Endothelial cell of hepatic sinusoid (primary cell): ENCODE data around the gene NOA1.
"Not testable (repeated sequence)": the region's sequence is repeated elsewhere in the genome, so short reads cannot be mapped to it uniquely, and the experiment has no call there.

Experiments used
- in situ Hi-C: cut with HindIII; loops from 2 replicates; pipeline ENCODE4 v1.10.0; 2017; ENCODE audit warnings: low sequenced_read_pairs

NOA1 gene

DNA sequence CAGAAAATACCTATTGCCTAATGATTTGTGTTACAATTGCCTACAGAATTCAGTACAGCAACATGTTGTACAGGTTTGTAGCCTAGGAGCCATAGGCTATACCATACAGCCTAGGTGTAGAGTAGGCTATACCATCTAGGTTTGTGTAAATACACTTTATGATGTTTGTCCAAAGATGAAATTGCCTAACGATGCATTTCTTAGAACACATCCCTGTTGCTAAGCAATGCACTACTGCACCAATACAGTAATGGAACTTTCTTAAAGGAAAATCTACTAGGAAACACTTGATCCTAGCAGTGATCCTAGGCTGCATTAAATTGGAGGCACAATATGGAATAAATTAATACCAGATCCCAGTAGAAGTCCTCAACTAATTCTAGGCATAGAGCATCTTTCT, 18.3 kb downstream of the NOA1 start:
- in situ Hi-C loops, result no loop called here

GRCh38 chr4:56958111-56958517, 19.3 kb downstream of the NOA1 start:
- in situ Hi-C loops, result no loop called here

DNA sequence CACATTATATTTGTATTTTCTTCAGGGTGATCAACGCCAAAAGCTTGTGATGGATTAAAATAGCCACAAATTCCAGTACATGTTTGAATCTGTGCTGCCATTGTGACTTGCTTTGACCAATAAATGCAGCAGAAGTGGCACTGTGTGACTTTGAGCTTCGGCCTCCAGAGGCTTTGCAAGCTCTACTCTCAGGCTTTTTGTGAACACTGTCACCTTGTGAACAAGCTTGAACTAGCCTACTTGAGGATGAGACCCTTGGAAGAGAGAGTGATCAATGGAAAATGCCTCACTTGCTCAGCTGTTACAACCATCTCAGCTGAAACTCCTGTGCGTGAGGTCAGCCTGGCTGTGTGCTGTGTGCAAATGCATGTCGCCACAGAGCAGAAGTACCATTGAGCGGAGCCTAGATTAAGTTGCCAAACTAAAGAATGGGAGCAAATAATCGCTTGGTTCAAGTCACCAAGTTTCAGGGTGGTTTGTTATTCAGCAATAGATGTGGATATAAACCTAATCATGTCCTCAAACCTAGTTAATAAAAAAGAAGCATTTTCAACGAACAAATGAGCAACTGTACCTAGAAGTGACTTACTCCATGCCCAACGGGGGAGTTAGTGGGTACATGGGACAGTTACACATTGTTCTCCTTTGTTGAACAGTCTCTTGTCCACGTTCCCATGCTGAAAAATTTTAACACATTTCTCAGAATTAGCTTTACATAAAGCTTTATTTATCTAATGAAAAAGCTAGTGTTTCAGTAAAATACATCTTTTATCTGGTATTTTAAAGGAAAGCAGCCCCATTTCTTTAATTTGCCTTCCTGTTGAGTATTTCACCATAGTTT, 23.5 kb downstream of the NOA1 start:
- in situ Hi-C loops, result no loop called here

DNA sequence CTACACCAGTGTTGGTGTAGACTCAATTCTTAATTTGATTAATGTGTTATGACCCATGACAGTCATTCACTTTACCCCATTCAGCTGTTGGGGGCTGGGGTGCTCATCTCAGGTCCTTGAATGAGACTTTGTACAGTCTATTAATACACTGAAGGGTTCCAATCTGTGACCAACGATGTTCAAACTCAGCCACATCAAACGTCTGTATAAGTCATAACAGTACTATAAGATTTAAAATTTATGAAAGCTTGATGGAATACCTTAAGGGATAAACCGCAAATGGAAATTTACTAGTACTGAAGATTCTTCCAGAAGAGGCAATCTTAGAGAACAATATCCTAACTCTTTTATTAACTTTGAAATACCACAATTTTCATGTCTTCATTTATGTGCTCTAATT, 36.0 kb downstream of the NOA1 start:
- in situ Hi-C loops, result no loop called here

DNA sequence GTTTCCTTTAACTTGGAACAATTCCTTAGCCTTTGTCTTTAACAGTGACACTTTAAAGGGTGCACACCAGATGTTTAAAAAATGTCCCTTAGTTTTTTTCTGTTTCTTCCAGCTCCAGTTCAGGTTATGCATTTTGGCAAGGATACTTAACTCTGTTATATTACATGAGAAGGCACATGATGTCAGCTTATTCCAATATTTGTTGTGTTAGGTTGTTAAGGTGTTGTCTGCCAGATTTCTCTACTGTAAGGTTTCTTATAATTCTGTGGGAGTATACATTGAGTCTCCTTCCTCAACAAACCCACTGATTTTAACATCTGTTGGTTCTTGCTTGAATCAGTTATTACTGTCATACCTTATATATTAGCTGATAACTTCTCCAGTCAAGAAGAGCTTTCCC, 36.4 kb downstream of the NOA1 start:
- in situ Hi-C loops, result no loop called here

DNA sequence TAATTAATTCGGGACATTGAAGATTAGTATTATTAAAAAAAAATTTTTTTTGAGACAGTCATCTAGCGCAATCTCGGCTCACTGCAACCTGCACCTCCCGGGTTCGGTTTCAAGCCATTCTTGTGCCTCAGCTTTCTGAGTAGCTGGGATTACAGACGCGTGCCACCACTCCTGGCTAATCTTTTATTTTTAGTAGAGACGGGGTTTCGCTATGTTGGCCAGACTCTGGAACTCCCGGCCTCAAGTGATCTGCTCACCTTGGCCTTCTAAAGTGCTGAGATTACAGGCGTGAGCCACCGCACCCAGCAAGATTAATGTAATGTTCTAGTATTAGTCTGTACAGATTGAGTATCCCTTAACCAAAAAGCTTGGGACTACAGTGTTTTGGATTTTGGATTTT, 37.0 kb downstream of the NOA1 start:
- in situ Hi-C loops, result no loop called here

DNA sequence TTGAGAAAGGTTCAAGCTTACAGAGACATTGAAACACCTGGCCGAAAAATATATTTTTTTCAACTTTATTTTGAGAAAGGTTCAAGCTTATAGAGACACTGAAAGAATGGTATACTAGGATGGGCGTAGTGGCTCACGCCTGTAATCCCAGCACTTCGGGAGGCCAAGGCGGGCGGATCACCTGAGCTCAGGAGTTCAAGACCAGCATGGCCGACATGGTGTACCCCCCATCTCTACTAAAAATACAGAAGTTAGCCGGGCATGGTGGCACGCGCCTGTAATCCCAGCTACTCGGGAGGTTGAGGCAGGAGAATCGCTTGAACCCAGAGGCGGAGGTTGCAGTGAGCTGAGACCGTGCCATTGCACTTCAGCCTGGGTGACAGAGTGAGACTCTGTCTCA, 37.6 kb downstream of the NOA1 start:
- in situ Hi-C loops, result not testable (repeated sequence)

DNA sequence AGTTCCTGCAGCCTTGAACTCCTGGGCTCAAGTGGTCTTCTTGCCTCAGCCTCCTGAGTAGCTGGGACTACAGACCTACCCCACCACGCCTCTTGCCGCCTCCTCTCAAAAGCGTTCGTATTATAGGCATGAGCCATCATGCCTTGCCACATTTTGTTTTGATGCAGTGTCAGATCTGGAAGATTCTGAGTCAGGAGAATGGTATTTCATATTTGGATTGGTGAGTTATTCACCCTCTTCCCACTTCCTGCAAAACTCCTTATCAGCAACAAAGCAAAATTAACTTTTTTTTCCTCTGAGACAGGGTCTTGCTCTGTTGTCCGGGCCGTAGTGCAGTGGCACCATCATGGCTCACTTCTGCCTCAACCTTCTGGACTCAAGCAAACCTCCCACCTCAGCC, 40.1 kb downstream of the NOA1 start:
- in situ Hi-C loops, result no loop called here

GRCh38 chr4:56931924-56932323, 45.5 kb downstream of the NOA1 start:
- in situ Hi-C loops, result no loop called here

DNA sequence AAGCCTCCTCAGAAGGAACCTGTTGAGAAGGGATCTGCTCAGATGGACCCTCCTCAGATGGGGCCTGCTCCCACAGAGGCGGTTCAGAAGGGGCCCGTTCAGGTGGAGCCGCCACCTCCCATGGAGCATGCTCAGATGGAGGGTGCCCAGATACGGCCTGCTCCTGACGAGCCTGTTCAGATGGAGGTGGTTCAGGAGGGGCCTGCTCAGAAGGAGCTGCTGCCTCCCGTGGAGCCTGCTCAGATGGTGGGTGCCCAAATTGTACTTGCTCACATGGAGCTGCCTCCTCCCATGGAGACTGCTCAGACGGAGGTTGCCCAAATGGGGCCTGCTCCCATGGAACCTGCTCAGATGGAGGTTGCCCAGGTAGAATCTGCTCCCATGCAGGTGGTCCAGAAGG, 46.8 kb downstream of the NOA1 start:
- in situ Hi-C loops, result no loop called here

DNA sequence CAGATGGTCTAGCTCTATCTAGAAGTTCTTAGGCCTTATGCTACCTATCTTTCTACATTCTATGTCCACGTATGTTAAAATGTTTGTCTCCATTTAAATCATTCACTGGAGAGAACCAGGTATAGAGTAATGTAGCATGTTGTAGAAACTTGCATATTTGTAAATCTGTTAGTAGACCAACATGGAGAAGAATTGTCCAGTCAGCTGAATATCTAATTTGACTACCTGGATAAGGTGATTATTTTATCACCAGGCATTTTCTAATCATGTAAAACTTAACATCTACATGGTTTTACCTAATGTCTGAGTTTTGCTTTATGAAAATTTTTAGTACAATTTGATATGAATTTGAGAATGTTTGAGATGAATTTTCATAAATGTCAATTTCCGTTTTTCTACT, 50.2 kb downstream of the NOA1 start:
- in situ Hi-C loops, result no loop called here

DNA sequence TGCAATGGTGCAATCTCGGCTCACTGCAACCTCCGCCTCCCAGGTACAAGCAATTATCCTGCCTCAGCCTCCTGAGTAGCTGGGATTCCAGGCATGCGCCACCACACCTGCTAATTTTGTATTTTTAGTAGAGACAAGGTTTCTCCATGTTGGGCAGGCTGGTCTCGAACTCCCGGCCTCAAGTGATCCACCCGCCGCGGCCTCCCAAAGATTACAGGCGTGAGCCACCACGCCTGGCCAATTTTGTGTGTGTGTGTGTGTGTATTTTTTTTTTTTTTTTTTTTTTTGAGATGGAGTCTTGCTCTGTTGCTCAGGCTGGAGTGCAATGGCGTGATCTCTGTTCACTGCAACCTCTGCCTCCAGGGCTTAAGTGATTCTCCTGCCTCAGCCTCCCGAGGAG, 62.4 kb downstream of the NOA1 start:
- in situ Hi-C loops, result not testable (repeated sequence)

- in situ Hi-C loops, result no loop called here
Observed at GRCh38 chr4:56914336-56914735, 63.1 kb downstream of the NOA1 start.
